ENCODE measurements around the gene PITPNB. TPM values are rescaled to one million over a fixed set of nuclear protein-coding genes. Genes with fewer than 3 reads are reported as not detected.

The PITPNB gene
- total and polyA plus RNA-seq, 2 of the 13 experiments (the other 11 are each of a cell fraction or from before 2014, with no cell fraction given): 17.0 to 30.1 TPM

DNA sequence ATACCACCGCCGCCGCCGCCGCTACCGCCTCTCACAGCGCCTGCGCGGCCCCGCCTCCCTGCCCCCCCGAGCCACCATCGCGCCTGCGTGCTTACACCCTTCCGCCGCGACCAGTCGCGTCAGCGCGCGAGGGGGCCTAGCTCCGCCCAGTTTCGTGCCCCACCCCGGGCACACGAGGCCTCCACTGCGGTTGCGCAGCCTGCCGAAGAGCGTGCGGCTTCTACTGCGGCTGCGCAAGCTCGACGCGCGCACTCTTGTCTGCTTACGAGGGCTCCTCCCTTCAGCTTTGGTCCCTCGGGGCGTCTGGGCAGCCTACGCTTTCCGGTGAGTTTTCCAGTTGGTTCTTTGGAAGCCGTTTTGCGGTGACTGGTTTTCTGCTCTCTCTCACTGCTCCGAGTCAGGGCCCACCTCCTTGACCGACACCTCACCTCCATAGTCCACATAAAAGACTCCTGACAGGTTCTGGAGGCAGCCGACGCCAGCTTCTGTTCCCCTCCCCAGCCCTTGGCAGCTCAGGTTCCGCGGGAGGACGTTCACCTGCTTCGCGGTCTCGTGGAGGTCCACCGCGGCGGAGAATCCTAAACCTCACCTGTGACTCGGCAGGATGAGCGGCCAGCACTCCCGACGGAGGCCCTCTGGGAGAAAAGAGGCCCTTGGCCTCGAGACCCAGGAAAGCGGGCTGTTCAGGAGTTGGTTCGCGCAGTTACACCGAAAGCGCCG lies at the start of gene PITPNB (continued):
- no peak for TF ChIP-seq ZNF816 (CRISPR knock-in tag; IDR thresholded peaks at IDR 0.05; ENCODE audit: borderline replicate concordance)
- no peak for TF ChIP-seq ZSCAN12 (CRISPR knock-in tag; IDR thresholded peaks at IDR 0.05)
- no peak for TF ChIP-seq ZFP37 (CRISPR knock-in tag; IDR thresholded peaks at IDR 0.05; ENCODE audit: borderline replicate concordance)
- TF ChIP-seq MTF2 (CRISPR knock-in tag; IDR thresholded peaks at IDR 0.05; ENCODE audit: borderline replicate concordance): no peak
- TF ChIP-seq MIER3 (CRISPR knock-in tag; IDR thresholded peaks at IDR 0.05; ENCODE audit: borderline replicate concordance): peak; percentile 68; the same call in 1 of the 2 replicates
- peak; percentile 74 for TF ChIP-seq ZNF33B (CRISPR knock-in tag; IDR thresholded peaks at IDR 0.05)
- peak; percentile 83 for TF ChIP-seq POLR2G (IDR thresholded peaks at IDR 0.05; ENCODE audit: low read depth, low read length)
- TF ChIP-seq ZNF761 (CRISPR knock-in tag; conservative IDR thresholded peaks at IDR 0.05): peak; percentile 58; the same call in 1 of the 2 replicates
- peak; percentile 57 for TF ChIP-seq ZSCAN9 (CRISPR knock-in tag; IDR thresholded peaks at IDR 0.05; ENCODE audit: borderline replicate concordance)
- TF ChIP-seq GABPB1 (CRISPR knock-in tag; IDR thresholded peaks at IDR 0.05): peak; percentile 96
- TF ChIP-seq ZNF644 (CRISPR knock-in tag; IDR thresholded peaks at IDR 0.05; ENCODE audit: low read depth): no peak
- TF ChIP-seq DNMT1 (CRISPR knock-in tag; IDR thresholded peaks at IDR 0.05): no peak
- TF ChIP-seq, protein P1, sequence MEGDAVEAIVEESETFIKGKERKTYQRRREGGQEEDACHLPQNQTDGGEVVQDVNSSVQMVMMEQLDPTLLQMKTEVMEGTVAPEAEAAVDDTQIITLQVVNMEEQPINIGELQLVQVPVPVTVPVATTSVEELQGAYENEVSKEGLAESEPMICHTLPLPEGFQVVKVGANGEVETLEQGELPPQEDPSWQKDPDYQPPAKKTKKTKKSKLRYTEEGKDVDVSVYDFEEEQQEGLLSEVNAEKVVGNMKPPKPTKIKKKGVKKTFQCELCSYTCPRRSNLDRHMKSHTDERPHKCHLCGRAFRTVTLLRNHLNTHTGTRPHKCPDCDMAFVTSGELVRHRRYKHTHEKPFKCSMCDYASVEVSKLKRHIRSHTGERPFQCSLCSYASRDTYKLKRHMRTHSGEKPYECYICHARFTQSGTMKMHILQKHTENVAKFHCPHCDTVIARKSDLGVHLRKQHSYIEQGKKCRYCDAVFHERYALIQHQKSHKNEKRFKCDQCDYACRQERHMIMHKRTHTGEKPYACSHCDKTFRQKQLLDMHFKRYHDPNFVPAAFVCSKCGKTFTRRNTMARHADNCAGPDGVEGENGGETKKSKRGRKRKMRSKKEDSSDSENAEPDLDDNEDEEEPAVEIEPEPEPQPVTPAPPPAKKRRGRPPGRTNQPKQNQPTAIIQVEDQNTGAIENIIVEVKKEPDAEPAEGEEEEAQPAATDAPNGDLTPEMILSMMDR (CRISPR knock-in tag; IDR thresholded peaks at IDR 0.05): no peak
- TF ChIP-seq BCLAF1 (IDR thresholded peaks at IDR 0.05): no peak
- TF ChIP-seq ZNF678 (CRISPR knock-in tag; IDR thresholded peaks at IDR 0.05): peak; percentile 61; the same call in 1 of the 2 replicates
- TF ChIP-seq ZNF7 (CRISPR knock-in tag; IDR thresholded peaks at IDR 0.05): no peak
- TF ChIP-seq ZNF737 (CRISPR knock-in tag; IDR thresholded peaks at IDR 0.05; ENCODE audit: borderline replicate concordance): no peak
- TF ChIP-seq, protein P2, sequence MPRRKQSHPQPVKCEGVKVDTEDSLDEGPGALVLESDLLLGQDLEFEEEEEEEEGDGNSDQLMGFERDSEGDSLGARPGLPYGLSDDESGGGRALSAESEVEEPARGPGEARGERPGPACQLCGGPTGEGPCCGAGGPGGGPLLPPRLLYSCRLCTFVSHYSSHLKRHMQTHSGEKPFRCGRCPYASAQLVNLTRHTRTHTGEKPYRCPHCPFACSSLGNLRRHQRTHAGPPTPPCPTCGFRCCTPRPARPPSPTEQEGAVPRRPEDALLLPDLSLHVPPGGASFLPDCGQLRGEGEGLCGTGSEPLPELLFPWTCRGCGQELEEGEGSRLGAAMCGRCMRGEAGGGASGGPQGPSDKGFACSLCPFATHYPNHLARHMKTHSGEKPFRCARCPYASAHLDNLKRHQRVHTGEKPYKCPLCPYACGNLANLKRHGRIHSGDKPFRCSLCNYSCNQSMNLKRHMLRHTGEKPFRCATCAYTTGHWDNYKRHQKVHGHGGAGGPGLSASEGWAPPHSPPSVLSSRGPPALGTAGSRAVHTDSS (CRISPR knock-in tag; conservative IDR thresholded peaks at IDR 0.05): no peak
- no peak for TF ChIP-seq AFF4 (CRISPR knock-in tag; IDR thresholded peaks at IDR 0.05)
- no peak for TF ChIP-seq ZNF766 (CRISPR knock-in tag; IDR thresholded peaks at IDR 0.05; ENCODE audit: borderline replicate concordance)
- no peak for TF ChIP-seq MYNN (CRISPR knock-in tag; IDR thresholded peaks at IDR 0.05; ENCODE audit: low read depth)
